Measurements from ENCODE around the gene TCF3. TPM values are rescaled to one million over a fixed set of nuclear protein-coding genes. Genes with fewer than 3 reads are reported as not detected.

The TCF3 gene
- total RNA-seq: 67.9 and 76.7 TPM in 2 replicates
- polyA plus RNA-seq: 93.7 and 125 TPM in 2 replicates

- H3K9me3 ChIP-seq (ENCODE audit: low read depth): no peaks in the 10 kb centered on the region
- no peak for TF ChIP-seq CTCF (IDR thresholded peaks at IDR 0.05; ENCODE audit: poor library complexity)
- no peak for TF ChIP-seq EZH2phosphoT487 (IDR thresholded peaks at IDR 0.05; ENCODE audit: low read depth, severe bottlenecking, unreplicated experiment)
- TF ChIP-seq EZH2 (IDR thresholded peaks at IDR 0.05; ENCODE audit: borderline replicate concordance): no peak
- no peaks in the 10 kb centered on the region for H3K36me3 ChIP-seq (replicated peaks; ENCODE audit: insufficient read depth, low read depth)
- H3K4me1 ChIP-seq (ENCODE audit: insufficient read depth): peaks cover 15% of the 10 kb centered on the region
- H3K4me2 ChIP-seq: peak within 1 kb of the TSS; percentile 96
- peak within 1 kb of the TSS; percentile 100 for H3K27ac ChIP-seq
- peaks cover 22% of the 10 kb centered on the region for H4K20me1 ChIP-seq (ENCODE audit: insufficient read depth, poor library complexity, severe bottlenecking)
- peak; percentile 99 for DNase-seq (ENCODE audit: low spot score)
- H3K79me2 ChIP-seq: peaks cover 42% of the 10 kb centered on the region
- H3K27me3 ChIP-seq: no peaks in the 10 kb centered on the region
- H3K9me2 ChIP-seq (replicated peaks; ENCODE audit: insufficient read depth): no peaks in the 10 kb centered on the region
- peak within 1 kb of the TSS; percentile 98 for H3K4me3 ChIP-seq
- WGBS (ENCODE audit: low lambda C conversion rate, missing lambda C conversion rate): under 1% methylated on average over 66 of the region's 107 CpGs
- peak within 1 kb of the TSS; percentile 93 for H2AFZ ChIP-seq
Measured at GRCh38 chr19:1652471-1653299, at the start of gene TCF3. Gene TCF3 (minus strand): TSS chr19:1652615. CDS start chr19:1650248, 2,367 bp downstream.

- Histone ChIP-seq H3K36me3 (replicated peaks; ENCODE audit: insufficient read depth, low read depth) (no peaks in the 10 kb centered on the region), H3K27ac (no peak overlapping the region), H3K79me2 (no peaks in the 10 kb centered on the region), H2AFZ (no peak overlapping the region), H3K27me3 (peaks cover 23% of the 10 kb centered on the region), H3K4me1 (ENCODE audit: insufficient read depth) (no peaks in the 10 kb centered on the region), H3K9me3 (ENCODE audit: low read depth) (no peaks in the 10 kb centered on the region), H3K9me2 (replicated peaks; ENCODE audit: insufficient read depth) (no peaks in the 10 kb centered on the region), H3K4me2 (no peak overlapping the region), H3K4me3 (no peak overlapping the region), H4K20me1 (ENCODE audit: insufficient read depth, poor library complexity, severe bottlenecking) (no peaks in the 10 kb centered on the region)
- no peak for DNase-seq (ENCODE audit: low spot score)
- 79% methylated on average over 21 of the region's 26 CpGs for WGBS (ENCODE audit: low lambda C conversion rate, missing lambda C conversion rate)
- TF ChIP-seq EZH2phosphoT487 (IDR thresholded peaks at IDR 0.05; ENCODE audit: low read depth, severe bottlenecking, unreplicated experiment): no peak
- no peak for TF ChIP-seq EZH2 (IDR thresholded peaks at IDR 0.05; ENCODE audit: borderline replicate concordance)
- no peak for TF ChIP-seq CTCF (IDR thresholded peaks at IDR 0.05; ENCODE audit: poor library complexity)
Measured at GRCh38 chr19:1700733-1701663, 48.6 kb upstream of the TCF3 start.

DNA sequence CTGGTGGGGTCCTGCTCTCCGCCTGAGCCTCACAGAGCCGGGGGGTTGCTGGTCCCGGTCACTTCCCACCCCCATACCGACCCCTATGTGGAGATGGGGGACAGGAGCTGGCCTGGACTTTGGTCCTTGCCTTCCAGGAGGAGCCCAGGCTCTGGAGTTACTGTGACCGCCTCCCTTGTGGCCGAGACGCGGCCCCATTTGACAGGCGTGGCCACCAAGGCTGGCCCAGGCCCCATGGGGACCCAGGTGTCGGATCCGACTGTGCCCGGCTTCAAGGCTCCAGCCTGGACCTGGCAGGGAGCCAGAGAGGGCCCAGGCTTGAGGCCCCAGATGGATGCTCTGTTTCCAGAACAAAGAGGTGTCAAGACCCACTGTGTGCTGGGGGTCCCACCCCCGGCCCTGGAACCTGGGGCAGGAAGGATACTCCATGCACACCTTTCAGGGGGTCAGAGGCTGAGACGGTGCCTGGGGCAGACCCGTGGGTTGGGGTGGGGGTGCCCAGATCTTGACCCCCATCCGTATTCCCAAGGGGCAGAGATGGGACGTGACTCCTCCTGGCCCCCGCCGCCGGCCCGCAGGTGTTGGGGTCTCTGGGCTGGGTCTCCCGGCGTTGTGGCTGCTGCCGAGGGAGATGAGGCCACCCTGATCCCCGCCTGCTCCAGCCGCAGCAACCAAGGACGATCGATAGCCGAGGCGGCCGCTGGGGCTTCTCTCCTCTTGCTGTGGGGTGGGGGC lies 47.8 kb upstream of the TCF3 start:
- H4K20me1 ChIP-seq (ENCODE audit: insufficient read depth, poor library complexity, severe bottlenecking): no peaks in the 10 kb centered on the region
- H3K4me3 ChIP-seq: no peak overlapping the region
- no peak overlapping the region for H2AFZ ChIP-seq
- TF ChIP-seq EZH2 (IDR thresholded peaks at IDR 0.05; ENCODE audit: borderline replicate concordance) (no peak), EZH2phosphoT487 (IDR thresholded peaks at IDR 0.05; ENCODE audit: low read depth, severe bottlenecking, unreplicated experiment) (no peak), CTCF (IDR thresholded peaks at IDR 0.05; ENCODE audit: poor library complexity) (no peak)
- H3K27ac ChIP-seq: no peak overlapping the region
- no peaks in the 10 kb centered on the region for H3K9me2 ChIP-seq (replicated peaks; ENCODE audit: insufficient read depth)
- no peak for DNase-seq (ENCODE audit: low spot score)
- no peaks in the 10 kb centered on the region for H3K36me3 ChIP-seq (replicated peaks; ENCODE audit: insufficient read depth, low read depth)
- H3K79me2 ChIP-seq: no peaks in the 10 kb centered on the region
- H3K27me3 ChIP-seq: peaks cover 23% of the 10 kb centered on the region
- H3K4me1 ChIP-seq (ENCODE audit: insufficient read depth): no peaks in the 10 kb centered on the region
- WGBS (ENCODE audit: low lambda C conversion rate, missing lambda C conversion rate): 74% methylated on average over 31 of the region's 31 CpGs
- no peak overlapping the region for H3K4me2 ChIP-seq
- no peaks in the 10 kb centered on the region for H3K9me3 ChIP-seq (ENCODE audit: low read depth)

Measured in hepatocyte (in vitro differentiated cells).